Measurements from ENCODE around the gene ACSM6.
"Not testable (repeated sequence)": the region's sequence is repeated elsewhere in the genome, so short reads cannot be mapped to it uniquely, and the experiment has no call there.

Gene ACSM6

GRCh38 chr10:95220539-95220938, 26.5 kb downstream of the ACSM6 start:
- DNase-seq, result no peak

- no peak for DNase-seq
Observed at GRCh38 chr10:95221124-95221523, 27.1 kb downstream of the ACSM6 start.

GRCh38 chr10:95225136-95225535, 31.1 kb downstream of the ACSM6 start:
- DNase-seq, result no peak

- DNase-seq, result not testable (repeated sequence)
Observed at GRCh38 chr10:95228934-95229723, 35.1 kb downstream of the ACSM6 start.

GRCh38 chr10:95229724-95230627, 35.9 kb downstream of the ACSM6 start:
- DNase-seq, result no peak

- not testable (repeated sequence) for DNase-seq
Observed at GRCh38 chr10:95230677-95231586, 36.9 kb downstream of the ACSM6 start.

GRCh38 chr10:95233377-95234034, 39.5 kb downstream of the ACSM6 start:
- no peak for DNase-seq

- no peak for DNase-seq
Observed at GRCh38 chr10:95234951-95235350, 40.9 kb downstream of the ACSM6 start.

- no peak for DNase-seq
Observed at GRCh38 chr10:95235676-95236067, 41.6 kb downstream of the ACSM6 start.

- DNase-seq, result no peak
Observed at GRCh38 chr10:95236068-95236903, 42.2 kb downstream of the ACSM6 start.

- no peak for DNase-seq
Observed at GRCh38 chr10:95237376-95238170, 43.5 kb downstream of the ACSM6 start.

GRCh38 chr10:95240096-95240495, 46.1 kb downstream of the ACSM6 start:
- not testable (repeated sequence) for DNase-seq

GRCh38 chr10:95240811-95241210, 46.8 kb downstream of the ACSM6 start:
- DNase-seq, result no peak

- DNase-seq, result no peak
Observed at GRCh38 chr10:95241533-95241932, 47.5 kb downstream of the ACSM6 start.

- no peak for DNase-seq
Observed at GRCh38 chr10:95242581-95243317, 48.7 kb downstream of the ACSM6 start.

- DNase-seq, result no peak
Observed at GRCh38 chr10:95243318-95243617, 49.2 kb downstream of the ACSM6 start.

- DNase-seq, result no peak
Observed at GRCh38 chr10:95244152-95244551, 50.1 kb downstream of the ACSM6 start.

- no peak for DNase-seq
Observed at GRCh38 chr10:95245425-95246055, 51.5 kb downstream of the ACSM6 start.

- peak; percentile 5 for DNase-seq
Observed at GRCh38 chr10:95246582-95247051, 52.6 kb downstream of the ACSM6 start.

All from NCI-H1048 (cell line).